NB4 (cell line): Measurements from ENCODE around the gene SEC23A.

Experiments
- MYC ChIP-seq: IDR thresholded peaks from 2 replicates; pipeline ENCODE4 v1.6.1; 2011; ENCODE audit warnings: low read depth, low read length
- POLR2A ChIP-seq: IDR thresholded peaks from 2 replicates; pipeline ENCODE4 v1.6.1; 2011; ENCODE audit warnings: mild to moderate bottlenecking; ENCODE audit not compliant: insufficient read length; ENCODE audit errors: extremely low read depth
- TF ChIP-seq, protein P1 (sequence below): IDR thresholded peaks from one replicate; pipeline ENCODE4 v1.5.1; 2012; ENCODE audit warnings: low read depth, low read length
- TF ChIP-seq, protein P2 (sequence below): IDR thresholded peaks from 2 replicates; pipeline ENCODE4 v1.6.1; 2011; ENCODE audit warnings: low read depth, low read length

DNA sequence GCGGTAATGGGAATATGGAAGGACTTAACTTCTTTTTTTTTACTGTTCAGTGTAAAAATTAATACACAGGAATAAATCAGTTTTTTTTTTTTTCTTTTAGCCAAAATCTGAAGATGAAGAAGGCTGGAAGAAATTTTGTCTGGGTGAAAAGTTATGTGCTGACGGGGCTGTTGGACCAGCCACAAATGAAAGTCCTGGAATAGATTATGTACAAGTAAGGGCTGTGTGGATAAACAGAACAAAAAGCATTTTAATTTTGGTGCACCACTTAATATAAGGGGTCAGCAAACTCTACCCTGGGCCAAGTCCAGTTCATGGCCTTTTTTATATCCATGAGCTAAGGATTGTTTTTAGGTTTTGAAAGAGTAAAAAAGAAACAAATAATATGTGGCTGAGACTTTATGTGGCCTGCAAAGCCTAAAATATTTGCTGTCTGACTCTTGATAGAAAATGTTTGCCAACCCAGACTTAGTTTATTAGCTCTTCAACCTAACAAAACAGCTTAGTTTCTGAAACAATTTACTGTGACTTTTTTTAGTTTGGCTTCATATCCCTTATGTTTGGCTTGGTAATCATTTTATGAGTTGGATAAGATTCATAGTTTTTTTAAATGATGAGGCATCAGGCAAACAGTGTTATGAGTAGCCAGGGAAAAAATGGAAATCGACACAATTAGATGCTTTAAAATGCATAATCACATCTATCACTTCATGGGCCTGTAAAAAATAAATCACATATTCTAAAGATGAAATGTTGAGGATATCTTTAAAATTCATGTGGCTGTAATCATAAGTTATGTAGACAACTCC is 19.5 kb upstream of the SEC23A start:
- TF ChIP-seq, protein P1, sequence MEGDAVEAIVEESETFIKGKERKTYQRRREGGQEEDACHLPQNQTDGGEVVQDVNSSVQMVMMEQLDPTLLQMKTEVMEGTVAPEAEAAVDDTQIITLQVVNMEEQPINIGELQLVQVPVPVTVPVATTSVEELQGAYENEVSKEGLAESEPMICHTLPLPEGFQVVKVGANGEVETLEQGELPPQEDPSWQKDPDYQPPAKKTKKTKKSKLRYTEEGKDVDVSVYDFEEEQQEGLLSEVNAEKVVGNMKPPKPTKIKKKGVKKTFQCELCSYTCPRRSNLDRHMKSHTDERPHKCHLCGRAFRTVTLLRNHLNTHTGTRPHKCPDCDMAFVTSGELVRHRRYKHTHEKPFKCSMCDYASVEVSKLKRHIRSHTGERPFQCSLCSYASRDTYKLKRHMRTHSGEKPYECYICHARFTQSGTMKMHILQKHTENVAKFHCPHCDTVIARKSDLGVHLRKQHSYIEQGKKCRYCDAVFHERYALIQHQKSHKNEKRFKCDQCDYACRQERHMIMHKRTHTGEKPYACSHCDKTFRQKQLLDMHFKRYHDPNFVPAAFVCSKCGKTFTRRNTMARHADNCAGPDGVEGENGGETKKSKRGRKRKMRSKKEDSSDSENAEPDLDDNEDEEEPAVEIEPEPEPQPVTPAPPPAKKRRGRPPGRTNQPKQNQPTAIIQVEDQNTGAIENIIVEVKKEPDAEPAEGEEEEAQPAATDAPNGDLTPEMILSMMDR = no peak
- no peak for TF ChIP-seq POLR2A
- TF ChIP-seq, protein P2, sequence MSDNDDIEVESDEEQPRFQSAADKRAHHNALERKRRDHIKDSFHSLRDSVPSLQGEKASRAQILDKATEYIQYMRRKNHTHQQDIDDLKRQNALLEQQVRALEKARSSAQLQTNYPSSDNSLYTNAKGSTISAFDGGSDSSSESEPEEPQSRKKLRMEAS = no peak
- TF ChIP-seq MYC = no peak
